Psoas muscle (tissue), 8 donors: ENCODE data around the gene CAMK2N2. TPM values are rescaled to one million over a fixed set of nuclear protein-coding genes. Genes with fewer than 3 reads are reported as not detected.

Experiments used
- ATAC-seq, 4 donors: fragments of 200-7000 bp; cut with Tn5 transposase; one replicate each; pipeline ENCODE4 v1.9.1; 2020; ENCODE audit warnings: moderate library complexity in 3 of 4, mild to moderate bottlenecking in 2 of 4
- DNase-seq, 2 donors: peaks; one replicate each; pipeline ENCODE4 v3.0.0-alpha.2; 2020
- H3K27ac ChIP-seq: fragments of 200-600 bp; one replicate; pipeline ENCODE4 v1.8.0; 2022
- H3K27me3 ChIP-seq, 3 donors: fragments of 200-600 bp in 1 of 3; one replicate each; pipeline versions ENCODE4 v1.6.1 to v1.8.0; 2013 to 2022; ENCODE audit warnings: low read length in 2 of 3, mild to moderate bottlenecking in 2 of 3, moderate library complexity in 1 of 3; ENCODE audit not compliant: insufficient read depth in 3 of 3
- H3K36me3 ChIP-seq, 2 donors: fragments of 200-600 bp in 1 of 2; one replicate each; pipeline versions ENCODE4 v1.6.1 to v1.8.0; 2013 to 2022; ENCODE audit warnings: low read depth in 1 of 2, mild to moderate bottlenecking in 1 of 2, moderate library complexity in 1 of 2; ENCODE audit not compliant: insufficient read depth in 1 of 2
- H3K4me1 ChIP-seq: fragments of 200-600 bp; one replicate; pipeline ENCODE4 v1.8.0; 2022
- H3K4me3 ChIP-seq: fragments of 200-600 bp; one replicate; pipeline ENCODE4 v1.8.0; 2022; ENCODE audit warnings: mild to moderate bottlenecking
- H3K9me3 ChIP-seq: fragments of 200-600 bp; one replicate; pipeline ENCODE4 v1.8.0; 2022
- CTCF ChIP-seq: fragments of 200-600 bp; IDR thresholded peaks from one replicate; pipeline ENCODE4 v1.8.0; 2022; ENCODE audit warnings: antibody characterized with exemption
- WGBS, 3 donors: extraction: QIAGEN DNeasy Blood & Tissue Kit; methylation state at CpG; one replicate each; pipeline versions ENCODE4 v1.1.6 to v1.1.7; 2013; 5-methylcytosine and 5-hydroxymethylcytosine counted together
- intact Hi-C, 2 donors: fragments of 100-400 bp; cut with DNase I; formaldehyde crosslinking; loops; one replicate each; pipeline versions ENCODE4 v1.11.0 to v1.14.2; 2022
- polyA plus RNA-seq, 3 donors: library from polyadenylated mRNA; stranded (reverse); fragments of 200-250 nt; gene quantifications; one replicate each; pipeline ENCODE4 v1.2.3, GENCODE V29; 2013
- total RNA-seq, 4 donors: library from RNA; stranded (reverse); fragmentation: NEBNext Ultra II Directional in 2 of 4; extraction: Animal tissue kit (Norgen Biotek cat#: 25700) in 2 of 4; gene quantifications; one replicate each; pipeline versions ENCODE4 v1.2.1 to v1.2.4, GENCODE V29; 2021 to 2023
- donor health status: healthy with polysubstance abuse.
- donor health status: DM: no; HTN: no; CAD: no; lungs with moderate emphysema.
- donor health status: Bipolar disorder and iron deficiency.
- donor health status: healthy.
- donor health status: DM: yes; HTN: yes; CAD: no.
- donor health status: DM: no; HTN: no; CAD: no.
- donor health status: DM: no; HTN: no; CAD: no.
- donor health status: DM: yes; HTN: yes; CAD: no.

CAMK2N2 gene
- total and polyA plus RNA-seq, 7 donors: 0.01 to 0.52 TPM; not detected in 5

- peak within 1 kb of the TSS; percentile 59 for H3K4me3 ChIP-seq
- no peaks in the 10 kb centered on the region for H3K36me3 ChIP-seq
- no peaks in the 10 kb centered on the region for H3K9me3 ChIP-seq
- H3K27ac ChIP-seq: no peak within 1 kb of the TSS
- WGBS, 3 donors: 0 to 1% (median 1%) methylated on average over 25 to 66 of the region's 66 CpGs
- TF ChIP-seq CTCF: peak; percentile 23
- H3K27me3 ChIP-seq: peaks cover 0 to 63% (median 18%) of the 10 kb centered on the region in 3 donors
- H3K4me1 ChIP-seq: no peaks in the 10 kb centered on the region
- intact Hi-C loops: loop anchor here in 1 of 2 donors (2.0 kb wide), 1 partner anchor 59 kb away; no protein-coding TSS in a partner anchor
- ATAC-seq (peak; percentile 73 to 86 (median 78)), DNase-seq (peak; percentile 66 to 70)
Observed at GRCh38 chr3:184229394-184230080, 31.8 kb downstream of the CAMK2N2 start, which contains the start of gene VWA5B2. Gene VWA5B2, plus strand, starts transcription at chr3:184229585. Its CDS starts 944 bp downstream, at chr3:184230529.

GRCh38 chr3:184228376-184229137 lies 32.8 kb downstream of the CAMK2N2 start:
- intact Hi-C loops: loop anchor here in 1 of 2 donors (2.0 kb wide), 1 partner anchor 60 kb away; no protein-coding TSS in a partner anchor
- WGBS, 3 donors: 34 to 41% (median 38%) methylated on average over 11 to 12 of the region's 12 CpGs
- ATAC-seq: no peak
- no peak for DNase-seq
- Histone ChIP-seq H3K27me3 (peaks cover 0 to 61% (median 18%) of the 10 kb centered on the region in 3 donors), H3K4me3 (peak overlapping the region; percentile 59), H3K36me3 (no peaks in the 10 kb centered on the region), H3K9me3 (no peaks in the 10 kb centered on the region), H3K27ac (no peak overlapping the region), H3K4me1 (no peaks in the 10 kb centered on the region)
- no peak for TF ChIP-seq CTCF

- TF ChIP-seq CTCF: peak; percentile 77
- no peaks in the 10 kb centered on the region for H3K36me3 ChIP-seq
- intact Hi-C loops: no loop called here
Observed at GRCh38 chr3:184227481-184227935, 33.8 kb downstream of the CAMK2N2 start.

GRCh38 chr3:184223946-184224345 lies 37.4 kb downstream of the CAMK2N2 start:
- intact Hi-C loops: no loop called here
- Histone ChIP-seq H3K36me3 (no peaks in the 10 kb centered on the region), H3K27ac (no peak overlapping the region), H3K9me3 (no peaks in the 10 kb centered on the region), H3K27me3 (peaks cover 0 to 22% (median 3%) of the 10 kb centered on the region in 3 donors), H3K4me3 (no peak overlapping the region), H3K4me1 (no peaks in the 10 kb centered on the region)
- DNase-seq (no peak), ATAC-seq (no peak)
- 66 to 80% (median 74%) methylated on average over 3 of the region's 3 CpGs for WGBS, 3 donors
- no peak for TF ChIP-seq CTCF

More at GRCh38 chr3:184227481-184227935, 33.8 kb downstream of the CAMK2N2 start:
- Histone ChIP-seq H3K4me3 (no peak overlapping the region), H3K27ac (no peak overlapping the region), H3K4me1 (no peaks in the 10 kb centered on the region), H3K9me3 (no peaks in the 10 kb centered on the region), H3K27me3 (peaks cover 0 to 54% (median 16%) of the 10 kb centered on the region in 3 donors)
- WGBS, 3 donors: 55 to 62% (median 58%) methylated on average over 2 of the region's 2 CpGs
- ATAC-seq: peak; percentile 48 to 69 (median 59)
- peak in 1 of 2 donors; percentile 56 for DNase-seq
